KOPT-K1 (cell line): Measurements from ENCODE around the gene NSG2.
"Not testable (repeated sequence)": the region's sequence is repeated elsewhere in the genome, so short reads cannot be mapped to it uniquely, and the experiment has no call there.

Experiments used
- H3K27ac ChIP-seq: fragments of 200-600 bp; sonication (generic); 2 replicates; pipeline ENCODE4 v1.5.1; 2016; ENCODE audit warnings: antibody characterized with exemption, mild to moderate bottlenecking, low read depth, low read length; ENCODE audit not compliant: poor library complexity, severe bottlenecking
- H3K36me3 ChIP-seq: fragments of 200-600 bp; sonication (generic); 2 replicates; pipeline ENCODE4 v1.5.1; 2017; ENCODE audit warnings: antibody characterized with exemption, mild to moderate bottlenecking, low read length, moderate library complexity; ENCODE audit not compliant: insufficient read depth
- H3K9me3 ChIP-seq: fragments of 200-600 bp; sonication (generic); 2 replicates; pipeline ENCODE4 v1.5.1; 2017; ENCODE audit warnings: antibody characterized with exemption, low read length, mild to moderate bottlenecking; ENCODE audit not compliant: insufficient read depth, poor library complexity, severe bottlenecking

The NSG2 gene

GRCh38 chr5:174146556-174146955 is 101.0 kb downstream of the NSG2 start:
- H3K27ac ChIP-seq = no peak overlapping the region
- H3K36me3 ChIP-seq = no peaks in the 10 kb centered on the region
- H3K9me3 ChIP-seq = no peaks in the 10 kb centered on the region

- H3K9me3 ChIP-seq, H3K27ac ChIP-seq, H3K36me3 ChIP-seq: not testable (repeated sequence)
Measured at GRCh38 chr5:174147012-174147411, 101.5 kb downstream of the NSG2 start.

GRCh38 chr5:174147551-174147950 is 102.0 kb downstream of the NSG2 start:
- H3K9me3 ChIP-seq = no peaks in the 10 kb centered on the region
- H3K27ac ChIP-seq = no peak overlapping the region
- no peaks in the 10 kb centered on the region for H3K36me3 ChIP-seq

DNA sequence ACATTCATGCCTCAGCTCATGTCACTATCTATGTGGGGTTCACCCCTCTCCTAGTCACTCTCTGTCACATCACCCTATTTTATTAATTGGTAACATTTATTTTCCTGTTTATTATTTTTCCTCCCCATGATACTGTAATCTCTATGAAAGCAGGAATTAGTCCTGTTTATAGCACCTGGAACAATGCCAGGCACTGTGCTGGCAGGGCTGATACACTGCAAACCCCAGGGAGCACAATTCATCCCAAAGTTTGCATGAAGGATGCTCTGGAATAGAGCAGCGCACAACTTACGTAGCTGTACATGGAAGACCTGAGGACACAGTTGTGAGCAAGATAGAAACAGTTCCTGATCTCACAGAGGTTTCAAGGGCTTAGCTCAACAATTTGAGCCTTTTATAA is 103.2 kb downstream of the NSG2 start:
- Histone ChIP-seq H3K9me3 (no peaks in the 10 kb centered on the region), H3K27ac (no peak overlapping the region), H3K36me3 (no peaks in the 10 kb centered on the region)

DNA sequence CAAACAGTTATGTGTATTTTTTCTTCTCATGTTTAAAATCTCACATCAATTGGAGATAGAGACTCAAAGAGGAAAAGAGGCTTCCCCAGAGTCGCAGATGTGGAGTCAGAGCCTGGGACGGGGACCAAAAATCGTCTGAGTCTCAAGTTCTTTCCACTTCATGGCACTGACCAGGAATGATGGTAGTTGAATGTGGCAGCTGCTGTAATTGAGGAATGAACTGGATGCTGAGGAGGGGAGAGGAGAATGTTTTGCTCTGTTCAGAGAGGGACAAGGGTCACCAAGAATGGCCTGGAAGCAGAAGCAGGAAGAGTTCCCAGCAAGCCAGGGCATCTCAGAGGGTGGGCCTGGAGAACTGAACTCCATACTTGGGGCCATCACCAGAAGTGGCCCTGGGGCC is 103.9 kb downstream of the NSG2 start:
- Histone ChIP-seq H3K9me3 (no peaks in the 10 kb centered on the region), H3K27ac (no peak overlapping the region), H3K36me3 (no peaks in the 10 kb centered on the region)

DNA sequence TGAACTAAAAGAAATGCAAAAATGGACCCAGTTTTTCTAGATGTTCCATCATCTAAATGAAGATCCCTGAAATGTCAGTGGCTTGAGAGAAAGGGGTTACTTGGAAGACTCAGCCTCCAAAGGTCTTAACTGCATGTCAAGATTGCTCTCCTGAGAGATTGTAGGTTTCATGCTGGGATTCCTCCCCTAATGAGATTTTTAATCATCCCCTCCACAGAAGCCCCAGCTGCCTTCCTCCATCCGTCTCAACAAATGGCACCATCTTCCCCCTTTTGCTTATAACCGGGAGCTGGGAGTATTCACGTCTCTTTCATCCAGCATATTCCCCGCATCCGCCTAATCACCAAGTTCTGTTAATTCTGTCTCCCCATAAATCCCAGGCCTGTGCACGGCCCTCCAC is 104.5 kb downstream of the NSG2 start:
- Histone ChIP-seq H3K27ac (no peak overlapping the region), H3K36me3 (no peaks in the 10 kb centered on the region), H3K9me3 (peaks cover 5% of the 10 kb centered on the region)

DNA sequence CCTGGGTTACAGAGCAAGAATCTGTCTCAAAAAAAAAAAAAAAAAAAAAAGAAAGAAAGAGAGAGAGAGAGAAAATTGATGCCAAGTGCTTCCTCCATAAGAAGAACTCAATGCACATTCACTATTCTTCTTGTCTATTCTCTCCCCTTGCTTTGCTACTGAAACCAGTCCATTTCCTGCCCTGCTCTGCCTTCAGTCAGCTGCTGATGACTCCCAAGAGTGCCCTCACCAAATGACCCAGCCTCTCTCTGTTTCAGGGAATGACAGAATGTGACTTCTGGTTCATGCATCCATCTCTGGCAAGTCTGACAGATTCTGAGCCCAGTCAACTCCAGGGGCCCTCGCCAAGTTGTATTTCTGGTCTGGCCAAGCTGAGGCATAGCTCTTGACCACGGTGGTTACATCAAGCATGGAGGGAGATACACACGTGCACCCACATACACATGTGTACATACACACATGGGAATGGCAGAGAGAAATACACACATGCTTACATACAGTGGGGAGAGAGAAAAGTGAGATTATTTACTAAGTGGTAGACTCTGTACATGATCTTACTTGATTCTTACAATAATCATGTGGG is 106.2 kb downstream of the NSG2 start:
- no peak overlapping the region for H3K27ac ChIP-seq
- H3K36me3 ChIP-seq = no peaks in the 10 kb centered on the region
- peaks cover 14% of the 10 kb centered on the region for H3K9me3 ChIP-seq

DNA sequence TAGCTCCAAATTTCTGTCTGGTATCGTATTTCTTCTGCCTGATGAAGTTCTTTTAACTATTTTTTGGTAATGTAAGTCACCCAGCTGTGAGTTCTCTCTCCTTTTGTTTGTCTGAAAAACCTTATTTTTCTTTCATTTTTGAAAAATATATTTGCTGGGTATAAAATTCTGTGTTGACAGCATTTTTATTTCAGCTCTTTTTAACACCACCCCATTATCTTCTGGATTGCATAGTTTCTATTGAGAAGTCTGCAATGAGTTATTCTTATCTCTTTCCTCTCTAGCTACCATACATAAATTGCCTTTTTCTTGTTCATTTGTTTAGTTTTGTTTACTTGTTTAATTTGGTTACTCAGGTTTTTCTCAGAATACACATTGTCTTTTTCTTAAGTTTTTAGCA is 109.1 kb downstream of the NSG2 start:
- H3K36me3 ChIP-seq = no peaks in the 10 kb centered on the region
- no peak overlapping the region for H3K27ac ChIP-seq

GRCh38 chr5:174155281-174155680 is 109.8 kb downstream of the NSG2 start:
- Histone ChIP-seq H3K27ac (no peak overlapping the region), H3K36me3 (no peaks in the 10 kb centered on the region), H3K9me3 (peaks cover 14% of the 10 kb centered on the region)

More for the DNA sequence above, 109.1 kb downstream of the NSG2 start:
- H3K9me3 ChIP-seq = peaks cover 14% of the 10 kb centered on the region

- no peaks in the 10 kb centered on the region for H3K36me3 ChIP-seq
- no peak overlapping the region for H3K27ac ChIP-seq
- H3K9me3 ChIP-seq = peaks cover 14% of the 10 kb centered on the region
Measured at GRCh38 chr5:174155706-174156105, 110.2 kb downstream of the NSG2 start.

DNA sequence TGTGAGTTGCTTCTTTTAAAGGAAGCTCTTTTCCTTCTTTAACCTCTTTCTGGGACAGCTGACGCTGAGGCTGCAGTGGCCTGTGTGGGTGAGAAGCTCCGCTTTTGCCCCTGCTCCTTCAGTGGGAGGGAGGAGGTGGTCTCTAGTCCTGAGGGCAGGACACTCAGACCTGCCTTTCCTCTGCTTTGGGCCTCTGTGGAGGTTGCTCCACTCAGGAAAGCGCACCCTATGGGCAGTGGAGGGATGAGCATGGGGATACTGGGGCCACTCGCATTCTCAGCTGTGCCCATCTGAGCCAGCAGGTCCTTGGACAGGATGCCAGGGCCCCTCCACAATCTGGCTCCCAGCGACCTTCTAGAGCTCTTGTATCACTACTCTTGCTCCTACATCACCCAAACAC is 111.5 kb downstream of the NSG2 start:
- H3K36me3 ChIP-seq = no peaks in the 10 kb centered on the region
- no peak overlapping the region for H3K27ac ChIP-seq
- peaks cover 14% of the 10 kb centered on the region for H3K9me3 ChIP-seq
